ENCODE data around the gene OPCML. TPM values are rescaled to one million over a fixed set of nuclear protein-coding genes. Genes with fewer than 3 reads are reported as not detected.
"Not testable (repeated sequence)": the region's sequence is repeated elsewhere in the genome, so short reads cannot be mapped to it uniquely, and the experiment has no call there.

OPCML gene
- total RNA-seq, 1 experiment from 2014 or later: not detected

DNA sequence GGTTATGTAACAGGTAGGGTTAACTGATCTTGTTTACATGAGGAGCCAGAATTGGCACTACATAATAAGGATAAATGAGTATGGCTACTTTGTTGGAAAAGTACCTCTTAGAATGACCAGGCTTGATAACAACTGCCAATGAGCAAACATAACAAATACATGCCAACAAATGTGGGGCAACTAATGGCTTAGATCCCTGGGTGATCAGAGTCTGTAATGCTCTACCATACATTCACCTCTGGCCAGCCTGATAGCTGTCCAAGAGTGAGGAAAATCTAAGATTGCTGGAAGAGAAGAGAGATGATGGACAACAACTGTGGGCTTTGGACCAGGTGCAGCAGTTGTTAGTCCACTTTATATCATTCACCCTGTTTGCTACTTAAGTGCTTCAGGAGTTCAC is 1136.9 kb downstream of the OPCML start:
- CTCF ChIA-PET: no interaction called here
- Histone ChIP-seq H3K9ac (ENCODE audit: low read length) (no peak overlapping the region), H3K4me2 (ENCODE audit: low read length) (no peak overlapping the region), H3K9me3 (ENCODE audit: low read length) (peaks cover 14% of the 10 kb centered on the region), H4K20me1 (ENCODE audit: low read length) (no peaks in the 10 kb centered on the region), H3K9me2 (replicated peaks; ENCODE audit: low read length) (no peaks in the 10 kb centered on the region), H3K36me3 (ENCODE audit: low read depth, low read length) (no peaks in the 10 kb centered on the region), H2AFZ (ENCODE audit: low read length) (no peak overlapping the region), H3K4me3 (ENCODE audit: low read length) (no peak overlapping the region), H3F3A (ENCODE audit: low read length, unreplicated experiment) (no peaks in the 10 kb centered on the region), H3K27ac (ENCODE audit: low read length) (no peak overlapping the region), H3K4me1 (ENCODE audit: insufficient read depth, low read length) (no peaks in the 10 kb centered on the region), H3K79me2 (ENCODE audit: low read length) (no peaks in the 10 kb centered on the region), H3K27me3 (ENCODE audit: low read length) (0 out of 2 replicates have a peak, but pooled peaks cover 3% of the 10 kb centered on the region)
- BruUV-seq (replicated peaks): no TSS peak
- intact Hi-C loops (cut with micrococcal nuclease): no loop called here
- TF ChIP-seq EZH2phosphoT487 (IDR thresholded peaks at IDR 0.05; ENCODE audit: borderline replicate concordance, low read length) (no peak), EZH2 (IDR thresholded peaks at IDR 0.05; ENCODE audit: low read length, unreplicated experiment) (no peak)
- TF ChIP-seq, protein P1, sequence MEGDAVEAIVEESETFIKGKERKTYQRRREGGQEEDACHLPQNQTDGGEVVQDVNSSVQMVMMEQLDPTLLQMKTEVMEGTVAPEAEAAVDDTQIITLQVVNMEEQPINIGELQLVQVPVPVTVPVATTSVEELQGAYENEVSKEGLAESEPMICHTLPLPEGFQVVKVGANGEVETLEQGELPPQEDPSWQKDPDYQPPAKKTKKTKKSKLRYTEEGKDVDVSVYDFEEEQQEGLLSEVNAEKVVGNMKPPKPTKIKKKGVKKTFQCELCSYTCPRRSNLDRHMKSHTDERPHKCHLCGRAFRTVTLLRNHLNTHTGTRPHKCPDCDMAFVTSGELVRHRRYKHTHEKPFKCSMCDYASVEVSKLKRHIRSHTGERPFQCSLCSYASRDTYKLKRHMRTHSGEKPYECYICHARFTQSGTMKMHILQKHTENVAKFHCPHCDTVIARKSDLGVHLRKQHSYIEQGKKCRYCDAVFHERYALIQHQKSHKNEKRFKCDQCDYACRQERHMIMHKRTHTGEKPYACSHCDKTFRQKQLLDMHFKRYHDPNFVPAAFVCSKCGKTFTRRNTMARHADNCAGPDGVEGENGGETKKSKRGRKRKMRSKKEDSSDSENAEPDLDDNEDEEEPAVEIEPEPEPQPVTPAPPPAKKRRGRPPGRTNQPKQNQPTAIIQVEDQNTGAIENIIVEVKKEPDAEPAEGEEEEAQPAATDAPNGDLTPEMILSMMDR (conservative IDR thresholded peaks at IDR 0.05; ENCODE audit: low read depth, low read length): no peak
- ATAC-seq: no peak
- no peak for DNase-seq
- POLR2A ChIA-PET (ENCODE audit: unreplicated experiment): no interaction called here

DNA sequence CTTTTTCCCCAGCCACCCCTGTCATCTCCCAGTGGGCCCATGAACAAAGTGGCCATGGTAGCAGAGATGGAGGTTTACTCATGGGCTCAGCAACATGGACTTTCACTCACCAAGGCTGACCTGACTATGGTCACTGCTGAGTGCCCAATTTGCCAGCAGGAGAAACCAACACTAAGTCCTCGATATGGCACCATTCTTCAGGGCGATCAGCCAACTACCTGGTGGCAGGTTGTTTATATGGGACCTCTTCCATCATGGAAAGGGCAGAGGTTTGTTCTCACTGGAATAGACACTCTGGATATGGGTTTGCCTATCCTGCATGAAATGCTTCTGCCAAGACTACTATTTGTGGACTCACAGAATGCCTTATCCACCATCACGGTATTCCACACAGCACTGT is 1152.8 kb downstream of the OPCML start:
- Histone ChIP-seq H3K9me3 (ENCODE audit: low read length) (peaks cover 13% of the 10 kb centered on the region), H3F3A (ENCODE audit: low read length, unreplicated experiment) (no peaks in the 10 kb centered on the region), H3K9ac (ENCODE audit: low read length) (no peak overlapping the region), H3K27ac (ENCODE audit: low read length) (no peak overlapping the region), H4K20me1 (ENCODE audit: low read length) (no peaks in the 10 kb centered on the region), H3K27me3 (ENCODE audit: low read length) (no peaks in the 10 kb centered on the region), H2AFZ (ENCODE audit: low read length) (no peak overlapping the region), H3K4me1 (ENCODE audit: insufficient read depth, low read length) (no peaks in the 10 kb centered on the region), H3K4me2 (ENCODE audit: low read length) (no peak overlapping the region), H3K9me2 (replicated peaks; ENCODE audit: low read length) (no peaks in the 10 kb centered on the region), H3K36me3 (ENCODE audit: low read depth, low read length) (no peaks in the 10 kb centered on the region), H3K4me3 (ENCODE audit: low read length) (no peak overlapping the region), H3K79me2 (ENCODE audit: low read length) (no peaks in the 10 kb centered on the region)
- DNase-seq (no peak), ATAC-seq (no peak)
- intact Hi-C loops (cut with micrococcal nuclease): no loop called here
- TF ChIP-seq, protein P1 (conservative IDR thresholded peaks at IDR 0.05; ENCODE audit: low read depth, low read length): no peak
- TF ChIP-seq EZH2phosphoT487 (IDR thresholded peaks at IDR 0.05; ENCODE audit: borderline replicate concordance, low read length): no peak
- TF ChIP-seq EZH2 (IDR thresholded peaks at IDR 0.05; ENCODE audit: low read length, unreplicated experiment): no peak
- ChIA-PET CTCF (no interaction called here), POLR2A (ENCODE audit: unreplicated experiment) (no interaction called here)
- no TSS peak for BruUV-seq (replicated peaks)

DNA sequence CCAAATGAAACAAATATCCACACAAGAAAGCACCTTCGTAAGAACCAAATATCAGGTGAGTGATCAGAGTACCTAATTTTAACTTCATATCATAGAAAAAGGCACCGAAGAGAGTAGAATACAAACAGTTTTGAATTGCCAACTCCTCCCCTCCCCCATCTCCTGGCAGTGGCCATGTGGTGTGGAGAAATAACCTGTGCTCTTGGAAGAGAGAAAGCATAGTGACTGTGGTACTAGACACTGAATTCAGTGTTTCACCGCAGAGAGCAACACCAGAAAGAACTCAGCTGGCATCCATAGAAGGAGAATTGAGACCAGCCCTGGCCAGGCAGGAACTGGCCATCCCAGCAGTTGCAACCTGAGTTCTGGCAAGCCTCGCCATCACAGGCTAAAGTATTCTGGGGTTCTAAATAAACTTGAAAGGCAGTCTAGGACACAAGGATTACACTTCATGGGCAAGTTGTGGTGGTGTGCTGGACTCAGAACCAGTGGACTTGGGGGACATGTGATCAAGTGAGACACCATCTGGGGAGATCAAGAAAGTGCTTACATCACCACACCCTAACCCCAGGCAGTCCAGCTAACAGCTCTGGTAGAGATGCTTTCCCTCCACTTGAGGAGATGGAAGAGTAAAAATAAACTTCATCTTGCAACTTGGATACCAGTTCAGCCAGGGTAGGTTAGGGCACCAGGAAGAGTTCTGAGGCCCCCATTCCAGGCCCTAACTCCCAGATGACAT is 1158.7 kb downstream of the OPCML start:
- Histone ChIP-seq H3K36me3 (ENCODE audit: low read depth, low read length) (no peaks in the 10 kb centered on the region), H3K9me2 (replicated peaks; ENCODE audit: low read length) (no peaks in the 10 kb centered on the region), H3K27ac (ENCODE audit: low read length) (no peak overlapping the region), H3K9ac (ENCODE audit: low read length) (no peak overlapping the region), H3K27me3 (ENCODE audit: low read length) (no peaks in the 10 kb centered on the region), H3K4me1 (ENCODE audit: insufficient read depth, low read length) (no peaks in the 10 kb centered on the region), H3K79me2 (ENCODE audit: low read length) (no peaks in the 10 kb centered on the region), H4K20me1 (ENCODE audit: low read length) (no peaks in the 10 kb centered on the region), H2AFZ (ENCODE audit: low read length) (no peak overlapping the region), H3K4me2 (ENCODE audit: low read length) (no peak overlapping the region), H3F3A (ENCODE audit: low read length, unreplicated experiment) (no peaks in the 10 kb centered on the region), H3K9me3 (ENCODE audit: low read length) (peaks cover 16% of the 10 kb centered on the region), H3K4me3 (ENCODE audit: low read length) (no peak overlapping the region)
- DNase-seq (no peak), ATAC-seq (no peak)
- no TSS peak for BruUV-seq (replicated peaks)
- ChIA-PET CTCF (no interaction called here), POLR2A (ENCODE audit: unreplicated experiment) (no interaction called here)
- TF ChIP-seq, protein P1 (conservative IDR thresholded peaks at IDR 0.05; ENCODE audit: low read depth, low read length): no peak
- TF ChIP-seq EZH2 (IDR thresholded peaks at IDR 0.05; ENCODE audit: low read length, unreplicated experiment): no peak
- TF ChIP-seq EZH2phosphoT487 (IDR thresholded peaks at IDR 0.05; ENCODE audit: borderline replicate concordance, low read length): no peak
- intact Hi-C loops (cut with micrococcal nuclease): no loop called here

DNA sequence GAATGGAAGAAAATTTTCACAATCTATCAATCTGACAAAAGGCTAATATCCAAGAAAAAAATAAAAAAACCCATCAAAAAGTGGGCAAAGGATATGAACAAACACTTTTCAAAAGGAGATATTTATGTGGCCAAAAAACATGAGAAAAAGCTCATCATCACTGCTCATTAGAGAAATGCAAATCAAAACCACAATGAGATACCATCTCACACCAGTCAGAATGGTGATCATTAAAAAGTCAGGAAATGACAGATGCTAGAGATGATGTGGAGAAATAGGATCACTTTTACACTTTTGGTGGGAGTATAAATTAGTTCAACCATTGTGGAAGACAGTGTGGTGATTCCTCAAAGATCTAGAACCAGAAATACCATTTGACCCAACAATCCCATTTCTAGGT is 1162.2 kb downstream of the OPCML start:
- CTCF ChIA-PET; H3K4me2 ChIP-seq (ENCODE audit: low read length); H3K27ac ChIP-seq (ENCODE audit: low read length); H3K79me2 ChIP-seq (ENCODE audit: low read length); H3K4me1 ChIP-seq (ENCODE audit: insufficient read depth, low read length); H4K20me1 ChIP-seq (ENCODE audit: low read length); H3K36me3 ChIP-seq (ENCODE audit: low read depth, low read length); POLR2A ChIA-PET (ENCODE audit: unreplicated experiment); H3K9ac ChIP-seq (ENCODE audit: low read length); BruUV-seq (replicated peaks); DNase-seq; H2AFZ ChIP-seq (ENCODE audit: low read length); H3K9me2 ChIP-seq (replicated peaks; ENCODE audit: low read length); H3F3A ChIP-seq (ENCODE audit: low read length, unreplicated experiment); H3K4me3 ChIP-seq (ENCODE audit: low read length); H3K27me3 ChIP-seq (ENCODE audit: low read length); intact Hi-C loops (cut with micrococcal nuclease); ATAC-seq: not testable (repeated sequence)
- H3K9me3 ChIP-seq (ENCODE audit: low read length): peaks cover 17% of the 10 kb centered on the region; the same call in 1 of the 2 replicates

All from PC-3 (cell line).